SK-N-SH (cell line): Measurements from ENCODE around the gene ZNF503. TPM values are rescaled to one million over a fixed set of nuclear protein-coding genes. Genes with fewer than 3 reads are reported as not detected.

ENCODE experiments used
- CTCF ChIA-PET: fragments of 300-600, 350-600 bp; formaldehyde crosslinking; extraction: SDS; loops from one replicate; lab custom pipeline; 2021; lab: Yijun Ruan, JAX
- POLR2A ChIA-PET: fragments of 350-600 bp; sonication (Branson Sonifier 250); formaldehyde crosslinking; extraction: SDS; loops from one replicate; lab custom pipeline; 2020; ENCODE audit warnings: antibody characterized with exemption, inconsistent platforms; lab: Yijun Ruan, JAX
- DNase-seq: peaks from one replicate; pipeline ENCODE4 v3.0.0; 2012
- H2AFZ ChIP-seq: fragments of 200-600 bp; sonication (generic); 2 replicates; pipeline ENCODE4 v1.8.1; 2016; ENCODE audit warnings: antibody characterized with exemption, mild to moderate bottlenecking, low read depth
- H3F3A ChIP-seq: fragments of 200-600 bp; sonication (generic); replicated peaks from 2 replicates; pipeline ENCODE3; 2016; ENCODE audit warnings: antibody characterized with exemption, mild to moderate bottlenecking; ENCODE audit not compliant: insufficient read depth
- H3K27ac ChIP-seq, 2 experiments: fragments of 200-500 bp in 1 of 2; fragments of 200-600 bp in 1 of 2; sonication (Bioruptor generic) in 1 of 2; sonication (generic), shearing (Covaris generic) in 1 of 2; 2 replicates each; pipeline versions ENCODE4 v1.5.1 to v1.6.1; 2014 to 2016; ENCODE audit warnings: low read depth in 2 of 2, inconsistent platforms in 1 of 2, low read length in 1 of 2, mild to moderate bottlenecking in 1 of 2, mixed read lengths in 1 of 2
- H3K27me3 ChIP-seq: fragments of 200-600 bp; sonication (generic), shearing (Covaris generic); 2 replicates; pipeline ENCODE4 v1.6.1; 2016; ENCODE audit warnings: mixed run types; ENCODE audit not compliant: insufficient read depth
- H3K36me3 ChIP-seq, 2 experiments: fragments of 200-500 bp in 1 of 2; fragments of 200-600 bp in 1 of 2; sonication (Bioruptor generic) in 1 of 2; sonication (generic) in 1 of 2; replicated peaks in 1 of 2; 2 replicates each; pipeline versions ENCODE3 to v1.5.1; 2014 to 2016; ENCODE audit warnings: low read length in 1 of 2, mild to moderate bottlenecking in 1 of 2; ENCODE audit not compliant: insufficient read depth in 2 of 2, control insufficient read depth in 1 of 2
- H3K4me1 ChIP-seq, 2 experiments: fragments of 200-500 bp in 1 of 2; fragments of 200-600 bp in 1 of 2; sonication (Bioruptor generic) in 1 of 2; sonication (generic), shearing (Covaris generic) in 1 of 2; 2 replicates each; pipeline versions ENCODE4 v1.5.1 to v1.6.1; 2014 to 2016; ENCODE audit warnings: low read depth in 1 of 2, low read length in 1 of 2, mixed run types in 1 of 2; ENCODE audit not compliant: insufficient read depth in 2 of 2, control insufficient read depth in 1 of 2
- H3K4me2 ChIP-seq: fragments of 200-600 bp; sonication (generic), shearing (Covaris generic); 2 replicates; pipeline ENCODE4 v1.6.1; 2017; ENCODE audit warnings: mixed run types
- H3K4me3 ChIP-seq, 2 experiments: fragments of 200-500 bp in 1 of 2; fragments of 200-600 bp in 1 of 2; sonication (Bioruptor generic) in 1 of 2; sonication (generic), shearing (Covaris generic) in 1 of 2; 2 replicates each; pipeline versions ENCODE4 v1.5.1 to v1.8.1; 2014 to 2016; ENCODE audit warnings: low read depth in 2 of 2, inconsistent platforms in 1 of 2, low read length in 1 of 2, mild to moderate bottlenecking in 1 of 2, mixed read lengths in 1 of 2, moderate library complexity in 1 of 2
- H3K79me2 ChIP-seq: fragments of 200-600 bp; sonication (generic); 2 replicates; pipeline ENCODE4 v1.8.1; 2017; ENCODE audit warnings: mild to moderate bottlenecking; ENCODE audit not compliant: insufficient read depth
- H3K9ac ChIP-seq: fragments of 200-600 bp; sonication (generic); 2 replicates; pipeline ENCODE4 v1.6.1; 2017; ENCODE audit warnings: mixed run types
- H3K9me2 ChIP-seq: fragments of 200-600 bp; sonication (generic); 2 replicates; pipeline ENCODE4 v1.6.1; 2017; ENCODE audit warnings: mixed run types
- H3K9me3 ChIP-seq: fragments of 200-600 bp; sonication (generic); 2 replicates; pipeline ENCODE4 v1.6.1; 2017; ENCODE audit warnings: mixed run types, mild to moderate bottlenecking, moderate library complexity
- H4K20me1 ChIP-seq: fragments of 200-600 bp; sonication (generic); 2 replicates; pipeline ENCODE4 v1.6.1; 2017; ENCODE audit warnings: mild to moderate bottlenecking, mixed run types; ENCODE audit not compliant: insufficient read depth
- ELF1 ChIP-seq: IDR thresholded peaks from 2 replicates; pipeline ENCODE4 v1.4.0; 2012
- EP300 ChIP-seq, 2 experiments: IDR thresholded peaks; 2 replicates each; pipeline versions ENCODE4 v1.4.0 to v1.6.1; 2012; ENCODE audit warnings: borderline replicate concordance in 1 of 2, low read depth in 1 of 2, low read length in 1 of 2
- EZH2phosphoT487 ChIP-seq: fragments of 200-600 bp; sonication (generic); IDR thresholded peaks from 2 replicates; pipeline ENCODE4 v1.6.1; 2017; ENCODE audit warnings: low read depth, mixed run types, mild to moderate bottlenecking, antibody characterized with exemption, moderate library complexity, borderline replicate concordance
- FOSL2 ChIP-seq: IDR thresholded peaks from 2 replicates; pipeline ENCODE4 v1.4.0; 2012; ENCODE audit warnings: low read depth, mild to moderate bottlenecking, moderate library complexity, borderline replicate concordance
- GATA2 ChIP-seq: sonication (generic); formaldehyde crosslinking; IDR thresholded peaks from 2 replicates; pipeline ENCODE4 v1.5.0; 2020; ENCODE audit warnings: mild to moderate bottlenecking, missing genetic modification reagents
- JUND ChIP-seq: IDR thresholded peaks from 2 replicates; pipeline ENCODE4 v1.4.0; 2012
- RCOR1 ChIP-seq: fragments of 150-350 bp; IDR thresholded peaks from 2 replicates; pipeline ENCODE4 v1.6.1; 2017; ENCODE audit warnings: antibody characterized with exemption, low read length
- SIN3A ChIP-seq: IDR thresholded peaks from 2 replicates; pipeline ENCODE4 v1.6.1; 2012; ENCODE audit warnings: low read depth, mild to moderate bottlenecking, low read length, moderate library complexity, borderline replicate concordance
- SMC3 ChIP-seq: IDR thresholded peaks from 2 replicates; pipeline ENCODE4 v1.6.1; 2012; ENCODE audit warnings: low read depth, low read length, improper control_type of control experiment
- TEAD4 ChIP-seq: IDR thresholded peaks from 2 replicates; pipeline ENCODE4 v1.4.0; 2012; ENCODE audit warnings: mild to moderate bottlenecking, borderline replicate concordance; ENCODE audit not compliant: insufficient read depth
- YY1 ChIP-seq: IDR thresholded peaks from 2 replicates; pipeline ENCODE4 v1.4.0; 2012; ENCODE audit warnings: low read depth, mild to moderate bottlenecking
- WGBS: methylation state at CpG from one replicate; pipeline ENCODE4 v1.1.6; 2017; ENCODE audit warnings: low lambda C conversion rate; 5-methylcytosine and 5-hydroxymethylcytosine counted together
- polyA plus RNA-seq, 3 experiments: library from polyadenylated mRNA; depleted of rRNA; stranded (reverse); fragments of >200 nt; gene quantifications; 2 replicates each; pipeline ENCODE4 v1.2.3, GENCODE V29; 2012
- TF ChIP-seq, protein P1 (sequence below): IDR thresholded peaks from 2 replicates; pipeline ENCODE4 v1.6.1; 2012; ENCODE audit warnings: mild to moderate bottlenecking, low read depth, low read length, moderate library complexity

Gene ZNF503
- polyA plus RNA-seq, 1 of the 3 experiments (the other 2 are of a cell fraction) = 5.9 TPM

DNA sequence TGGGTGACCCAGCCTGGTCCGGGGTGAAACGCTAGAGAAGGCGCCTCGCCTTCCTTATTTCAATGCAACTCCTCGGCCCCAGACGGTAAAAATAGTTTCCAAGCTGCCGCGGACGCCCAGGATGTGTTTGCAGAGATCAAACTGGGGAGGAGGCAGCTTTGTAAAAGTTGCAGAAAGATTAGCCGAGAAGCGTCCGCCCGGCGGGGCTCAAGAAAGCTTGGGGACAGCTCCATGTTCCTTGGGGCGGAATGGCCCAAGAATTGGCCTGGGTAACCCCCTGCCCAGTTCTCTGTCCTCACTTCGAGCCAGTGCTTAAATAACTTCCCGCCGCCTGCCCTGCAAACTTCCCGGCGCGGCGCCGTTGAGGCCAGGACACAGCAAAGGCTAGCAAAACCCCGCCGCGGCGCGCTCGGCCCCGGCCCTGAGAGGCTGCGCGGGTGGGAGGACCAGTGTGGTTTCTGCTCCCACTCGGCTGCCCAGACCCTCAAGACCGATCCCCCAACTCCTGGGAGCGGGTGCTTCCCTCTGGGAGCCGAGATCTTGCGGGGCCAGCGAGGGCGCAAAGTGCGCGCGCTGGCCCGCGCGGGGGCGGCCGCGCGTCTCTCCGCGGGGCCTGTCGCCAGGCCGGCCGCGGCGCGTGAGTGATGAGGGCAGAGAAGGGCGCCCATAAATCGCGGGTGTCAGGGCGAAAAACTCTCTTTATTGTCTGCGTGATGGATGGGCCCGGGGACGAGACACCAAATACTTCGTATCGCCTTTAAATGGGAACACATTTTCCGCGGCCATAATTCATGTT lies 6.3 kb upstream of the ZNF503 start (continued):
- TF ChIP-seq FOSL2 (no peak), SMC3 (no peak), RCOR1 (no peak), JUND (no peak), YY1 (no peak), SIN3A (no peak), EP300 (IDR thresholded peaks at IDR 0.05; ENCODE audit: borderline replicate concordance in 1 of 2, low read depth in 1 of 2, low read length in 1 of 2) (no peak), GATA2 (CRISPR knock-in tag) (no peak), TEAD4 (no peak), EZH2phosphoT487 (no peak), ELF1 (no peak)
- TF ChIP-seq, all 33 proteins: peak for 0

DNA sequence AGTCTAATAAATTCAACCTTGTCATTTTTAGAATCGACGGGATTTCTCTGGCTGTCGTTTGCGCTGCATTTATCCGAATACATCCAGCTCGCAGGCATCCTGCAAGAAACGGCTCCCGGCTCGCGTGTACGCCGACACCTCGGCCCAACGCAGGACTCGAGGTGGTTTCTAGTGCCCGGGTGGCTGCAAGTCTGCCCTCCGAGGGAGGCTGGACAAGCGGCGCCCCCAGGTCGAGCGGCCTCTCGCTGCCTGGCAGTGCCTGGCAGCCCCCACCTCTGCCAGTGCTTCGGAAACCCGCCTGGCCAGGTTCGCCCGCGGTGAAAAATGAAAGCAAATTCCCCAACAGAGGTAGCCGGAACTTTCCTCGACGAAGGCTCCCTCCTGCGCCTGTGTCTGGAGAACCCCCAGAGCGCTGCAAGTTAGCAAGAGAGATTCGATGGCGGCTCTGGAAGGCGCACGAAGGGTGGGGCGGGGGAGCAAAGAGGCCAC lies 5.7 kb upstream of the ZNF503 start:
- Histone ChIP-seq H2AFZ (no peak overlapping the region), H3K4me3 (no peak overlapping the region), H3F3A (peaks cover 13% of the 10 kb centered on the region), H3K9me2 (no peaks in the 10 kb centered on the region), H3K4me1 (peaks cover 0 to 14% of the 10 kb centered on the region in 2 experiments; a peak in 1 of 4 replicates), H3K4me2 (no peak overlapping the region), H3K27me3 (no peaks in the 10 kb centered on the region), H3K36me3 (peaks cover 0 to 7% of the 10 kb centered on the region in 2 experiments), H3K79me2 (peaks cover 18% of the 10 kb centered on the region), H3K27ac (no peak overlapping the region), H3K9ac (no peak overlapping the region), H4K20me1 (no peaks in the 10 kb centered on the region), H3K9me3 (no peaks in the 10 kb centered on the region)
- no peak for DNase-seq
- ChIA-PET CTCF (no interaction called here), POLR2A (no interaction called here)
- TF ChIP-seq RCOR1 = no peak
- TF ChIP-seq, protein P1, sequence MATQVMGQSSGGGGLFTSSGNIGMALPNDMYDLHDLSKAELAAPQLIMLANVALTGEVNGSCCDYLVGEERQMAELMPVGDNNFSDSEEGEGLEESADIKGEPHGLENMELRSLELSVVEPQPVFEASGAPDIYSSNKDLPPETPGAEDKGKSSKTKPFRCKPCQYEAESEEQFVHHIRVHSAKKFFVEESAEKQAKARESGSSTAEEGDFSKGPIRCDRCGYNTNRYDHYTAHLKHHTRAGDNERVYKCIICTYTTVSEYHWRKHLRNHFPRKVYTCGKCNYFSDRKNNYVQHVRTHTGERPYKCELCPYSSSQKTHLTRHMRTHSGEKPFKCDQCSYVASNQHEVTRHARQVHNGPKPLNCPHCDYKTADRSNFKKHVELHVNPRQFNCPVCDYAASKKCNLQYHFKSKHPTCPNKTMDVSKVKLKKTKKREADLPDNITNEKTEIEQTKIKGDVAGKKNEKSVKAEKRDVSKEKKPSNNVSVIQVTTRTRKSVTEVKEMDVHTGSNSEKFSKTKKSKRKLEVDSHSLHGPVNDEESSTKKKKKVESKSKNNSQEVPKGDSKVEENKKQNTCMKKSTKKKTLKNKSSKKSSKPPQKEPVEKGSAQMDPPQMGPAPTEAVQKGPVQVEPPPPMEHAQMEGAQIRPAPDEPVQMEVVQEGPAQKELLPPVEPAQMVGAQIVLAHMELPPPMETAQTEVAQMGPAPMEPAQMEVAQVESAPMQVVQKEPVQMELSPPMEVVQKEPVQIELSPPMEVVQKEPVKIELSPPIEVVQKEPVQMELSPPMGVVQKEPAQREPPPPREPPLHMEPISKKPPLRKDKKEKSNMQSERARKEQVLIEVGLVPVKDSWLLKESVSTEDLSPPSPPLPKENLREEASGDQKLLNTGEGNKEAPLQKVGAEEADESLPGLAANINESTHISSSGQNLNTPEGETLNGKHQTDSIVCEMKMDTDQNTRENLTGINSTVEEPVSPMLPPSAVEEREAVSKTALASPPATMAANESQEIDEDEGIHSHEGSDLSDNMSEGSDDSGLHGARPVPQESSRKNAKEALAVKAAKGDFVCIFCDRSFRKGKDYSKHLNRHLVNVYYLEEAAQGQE = no peak
- 96% methylated on average over 37 of the region's 37 CpGs for WGBS
